ENCODE data around the gene IQSEC2.
A peak's percentile ranks its signal among the peaks of the same experiment; 100 is the strongest.

The IQSEC2 gene

DNA sequence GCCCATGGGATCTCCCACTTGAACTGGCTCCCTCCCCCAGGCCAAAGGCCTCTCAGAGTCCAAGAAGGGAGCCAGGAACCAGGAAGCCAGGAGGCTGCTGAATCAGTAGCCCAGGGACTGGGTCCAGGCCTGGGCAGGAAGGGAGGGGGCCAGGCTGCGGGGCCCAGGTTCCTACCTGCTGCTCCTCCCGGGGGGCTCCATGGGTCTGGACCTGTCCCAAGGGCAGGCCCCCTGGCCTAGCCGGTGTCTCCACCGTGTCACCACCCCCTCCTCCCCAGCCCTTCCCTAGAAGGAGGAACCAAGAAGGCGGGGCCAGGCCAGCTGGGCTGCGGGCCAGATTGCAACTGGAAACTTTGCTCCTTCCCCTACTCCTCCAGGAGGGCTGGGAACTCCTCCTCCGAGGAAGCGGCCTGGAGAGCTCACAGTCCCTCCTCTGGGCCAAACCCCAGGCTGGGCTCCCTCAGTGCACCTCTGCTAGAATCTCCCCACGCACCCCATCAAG is at the start of gene IQSEC2:
Gene IQSEC2 (minus strand): TSS at position 264 of the 502 bp plus-strand sequence.
- DNase-seq (ENCODE audit: low spot score) = peak; percentile 77

DNA sequence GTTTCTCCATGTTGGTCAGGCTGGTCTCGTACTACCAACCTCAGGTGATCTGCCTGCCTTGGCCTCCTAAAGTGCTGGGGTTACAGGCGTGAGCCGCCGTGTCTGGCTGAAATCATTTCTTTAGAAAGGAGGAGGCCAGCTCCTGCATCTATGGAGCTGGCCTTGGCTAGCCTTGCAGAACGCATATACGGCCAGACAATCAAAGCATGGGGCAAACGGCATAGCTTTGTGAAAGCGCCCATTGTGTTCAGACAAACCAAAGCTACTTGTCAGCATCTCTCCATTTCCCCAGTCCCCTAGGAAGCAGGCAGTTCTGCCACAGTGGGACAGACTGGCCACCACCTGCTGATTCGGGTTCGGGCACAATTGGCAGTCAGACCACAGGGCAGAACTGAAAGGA is 48.9 kb upstream of the IQSEC2 start:
- no peak for DNase-seq (ENCODE audit: low spot score)

DNA sequence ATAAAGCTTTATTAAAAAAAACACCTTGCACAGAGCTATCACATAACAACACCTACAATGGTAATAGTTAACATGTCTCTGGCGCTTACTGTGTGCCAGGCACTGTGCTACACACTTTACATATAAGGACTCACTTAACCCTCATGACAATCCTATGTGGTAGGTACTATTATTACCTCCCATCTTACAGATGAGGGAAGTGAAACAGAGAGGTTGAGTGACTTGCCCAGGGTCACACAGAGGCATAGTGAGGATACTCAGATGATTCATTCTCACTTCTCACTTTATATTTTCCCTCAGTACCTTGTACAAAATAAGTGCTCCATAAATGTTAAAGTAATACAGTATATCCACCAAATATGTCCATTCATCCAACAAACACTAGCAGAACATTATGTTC is 43.4 kb upstream of the IQSEC2 start:
- no peak for DNase-seq (ENCODE audit: low spot score)

DNA sequence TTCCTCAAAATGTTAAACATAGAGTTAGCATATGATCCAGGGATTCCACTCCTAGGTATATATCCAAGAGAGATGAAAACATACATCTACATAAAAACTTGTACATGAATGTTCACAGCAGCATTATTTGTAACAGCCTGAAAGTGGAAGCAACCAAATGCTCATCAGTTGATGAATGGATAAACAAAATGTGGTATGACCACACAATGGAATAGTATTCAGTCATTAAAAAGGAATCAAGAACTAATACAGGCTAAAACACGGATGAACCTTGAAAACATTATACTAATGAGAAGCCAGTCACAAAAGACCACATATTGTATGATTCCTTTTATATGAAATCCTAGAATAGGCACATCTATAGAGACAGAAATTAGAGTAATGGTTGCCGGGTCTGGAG is 42.7 kb upstream of the IQSEC2 start:
- DNase-seq (ENCODE audit: low spot score) = no peak

DNA sequence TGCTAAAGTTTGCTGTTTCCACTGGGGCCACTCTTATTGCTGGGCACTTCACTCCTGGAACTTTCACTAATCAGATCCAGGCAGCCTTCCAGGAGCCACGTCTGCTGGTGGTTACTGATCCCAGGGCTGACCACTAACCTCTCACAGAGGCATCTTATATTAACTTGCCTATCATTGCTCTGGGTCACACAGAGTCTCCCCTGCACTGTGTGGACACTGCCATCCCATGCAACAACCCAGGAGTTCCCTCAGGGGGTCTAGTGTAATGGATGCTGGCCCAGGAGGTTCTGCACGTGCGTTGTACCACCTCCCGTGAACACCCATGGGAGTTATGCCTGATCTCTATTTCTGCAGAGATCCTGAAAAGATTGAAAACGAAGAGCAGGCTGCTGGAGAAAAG is 41.8 kb upstream of the IQSEC2 start:
- no peak for DNase-seq (ENCODE audit: low spot score)

DNA sequence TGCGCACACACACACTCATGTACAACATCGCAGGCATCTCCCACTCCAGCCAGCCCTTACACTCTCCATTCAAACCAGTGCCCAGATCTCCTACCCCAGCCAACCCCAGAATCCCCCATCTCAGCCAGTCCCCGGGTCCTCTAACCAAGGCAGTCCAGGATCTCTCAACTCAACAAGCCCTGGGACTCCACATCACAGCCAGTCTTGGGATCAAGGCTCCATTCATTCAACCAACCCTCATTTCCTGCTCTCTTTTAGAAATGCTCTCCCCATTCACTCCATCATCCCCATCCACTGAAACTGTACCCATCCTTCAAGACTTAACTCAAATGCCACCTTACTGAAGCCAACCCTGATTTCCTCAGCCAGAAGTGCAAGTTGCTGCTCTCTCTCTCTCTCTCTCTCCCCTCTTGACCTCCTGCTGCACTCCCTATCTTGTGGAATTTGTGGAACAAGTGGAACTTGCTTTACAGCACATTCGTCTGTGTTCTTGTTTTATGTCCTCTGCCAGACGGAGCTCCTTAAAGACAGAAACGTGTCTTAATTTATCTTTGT is 40.6 kb upstream of the IQSEC2 start:
- DNase-seq (ENCODE audit: low spot score) = no peak

DNA sequence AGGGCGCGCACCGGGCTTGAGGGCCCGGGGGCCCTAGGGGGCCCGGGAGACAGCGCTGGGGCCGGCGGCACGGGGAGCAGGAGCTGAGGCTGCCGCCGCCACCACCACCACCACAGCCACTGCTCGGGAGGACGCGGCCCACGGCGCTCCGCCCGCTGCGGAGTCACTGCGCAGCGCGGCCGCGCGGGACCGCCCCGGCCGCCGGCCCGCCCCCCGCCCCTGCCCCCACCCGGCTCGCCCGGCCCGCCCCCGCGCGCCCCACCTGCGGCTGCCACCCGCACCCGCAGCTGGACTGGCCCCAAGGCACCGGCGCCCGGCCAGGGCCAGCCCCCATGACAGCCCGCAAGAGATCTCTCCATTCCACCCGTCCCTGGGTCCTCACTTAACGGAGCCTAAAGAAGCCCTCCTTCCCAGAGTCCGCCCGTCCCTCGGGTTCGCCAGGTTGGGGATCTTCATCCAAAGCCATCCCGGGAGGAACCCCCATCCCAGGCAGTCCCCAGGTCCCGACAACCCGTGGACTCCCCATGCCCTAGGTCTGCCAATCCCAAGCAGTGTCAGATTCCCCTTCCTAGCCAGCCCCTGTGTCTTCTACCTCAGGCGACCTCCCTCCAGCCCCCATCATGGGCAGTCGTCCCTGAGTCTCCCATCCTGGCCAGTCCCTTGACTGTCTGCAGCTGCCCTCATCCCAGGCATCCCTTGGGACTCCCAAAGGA is 40.0 kb upstream of the IQSEC2 start:
- DNase-seq (ENCODE audit: low spot score) = peak; percentile 61

DNA sequence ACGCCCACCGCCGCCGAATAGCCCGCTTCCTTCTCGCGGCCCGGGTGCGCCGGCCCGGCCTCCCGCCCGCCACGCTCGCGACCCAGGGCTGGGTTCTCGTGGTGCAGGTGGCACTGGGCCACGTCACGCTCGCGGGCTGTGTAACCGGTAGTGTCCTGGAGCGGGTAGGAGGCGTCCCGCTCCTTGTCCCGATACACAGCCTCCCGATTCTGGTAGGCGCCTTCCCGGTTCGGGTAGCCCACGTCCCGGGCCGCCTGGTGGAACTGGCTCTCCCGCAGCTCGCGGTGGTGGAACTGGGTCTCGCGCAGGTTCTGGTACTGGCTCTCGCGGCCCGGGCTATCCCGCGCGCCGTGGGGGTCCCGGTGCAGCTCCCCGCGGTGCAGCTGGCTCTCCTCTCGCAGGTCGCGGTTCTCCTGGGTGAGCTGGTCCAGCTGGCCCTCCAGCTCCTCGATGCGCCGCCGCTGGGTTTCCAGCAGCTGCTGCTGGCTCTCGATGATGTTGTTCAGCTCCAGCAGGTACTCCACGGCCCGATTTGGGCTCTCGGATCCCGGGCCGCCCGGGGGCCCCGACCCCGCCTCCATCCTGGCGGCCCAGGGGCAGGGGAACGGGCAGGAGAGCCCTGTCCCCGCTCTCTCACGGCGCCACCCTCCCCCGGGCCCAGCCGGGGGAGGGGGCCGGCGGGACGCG is 39.3 kb upstream of the IQSEC2 start:
- peak; percentile 18 for DNase-seq (ENCODE audit: low spot score)

DNA sequence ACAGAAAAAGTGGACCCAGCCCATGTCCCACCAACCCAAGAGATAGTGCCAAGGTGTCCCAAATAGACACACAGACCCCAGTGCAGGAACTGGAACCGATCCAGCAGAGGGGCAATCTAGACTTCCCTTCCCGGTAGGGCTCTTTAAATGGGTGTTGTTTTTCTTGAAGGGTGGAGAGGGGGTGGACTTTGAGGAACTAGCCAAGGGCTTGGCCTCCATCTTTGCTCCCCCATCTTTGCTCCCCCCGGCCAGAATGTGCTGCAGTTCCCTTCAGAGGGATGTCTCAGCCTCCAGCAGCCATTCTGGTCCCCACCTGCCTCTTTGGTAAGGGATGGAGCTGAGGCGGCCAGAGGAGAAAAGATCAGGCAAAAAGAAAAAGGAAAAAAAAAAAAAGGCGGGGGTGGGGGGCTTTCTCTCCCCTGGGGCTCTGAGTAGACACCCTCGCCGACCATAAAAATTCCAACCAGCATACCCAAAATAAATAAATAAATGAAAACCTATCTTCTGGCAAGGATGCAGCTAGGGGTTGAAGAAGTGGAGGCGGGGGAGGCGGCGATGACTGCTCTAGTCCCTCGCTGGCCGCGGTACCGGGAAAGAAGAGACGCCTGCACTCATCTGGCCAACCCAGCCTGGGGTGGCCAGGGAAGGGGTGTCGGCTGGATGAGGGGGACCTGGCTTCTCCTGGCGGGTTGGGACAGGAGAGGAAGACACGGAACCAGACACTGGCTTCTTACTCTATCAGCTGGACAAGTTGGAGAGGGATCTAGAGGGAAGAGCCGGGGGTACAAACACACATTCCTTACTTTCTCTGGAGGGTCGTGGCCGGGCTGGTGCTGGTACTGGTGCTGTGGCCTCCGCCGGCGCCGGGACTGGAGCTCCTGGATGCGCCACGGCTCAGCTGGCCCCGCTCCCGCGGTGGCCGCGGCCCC is 38.5 kb upstream of the IQSEC2 start:
- DNase-seq (ENCODE audit: low spot score) = peak; percentile 20

DNA sequence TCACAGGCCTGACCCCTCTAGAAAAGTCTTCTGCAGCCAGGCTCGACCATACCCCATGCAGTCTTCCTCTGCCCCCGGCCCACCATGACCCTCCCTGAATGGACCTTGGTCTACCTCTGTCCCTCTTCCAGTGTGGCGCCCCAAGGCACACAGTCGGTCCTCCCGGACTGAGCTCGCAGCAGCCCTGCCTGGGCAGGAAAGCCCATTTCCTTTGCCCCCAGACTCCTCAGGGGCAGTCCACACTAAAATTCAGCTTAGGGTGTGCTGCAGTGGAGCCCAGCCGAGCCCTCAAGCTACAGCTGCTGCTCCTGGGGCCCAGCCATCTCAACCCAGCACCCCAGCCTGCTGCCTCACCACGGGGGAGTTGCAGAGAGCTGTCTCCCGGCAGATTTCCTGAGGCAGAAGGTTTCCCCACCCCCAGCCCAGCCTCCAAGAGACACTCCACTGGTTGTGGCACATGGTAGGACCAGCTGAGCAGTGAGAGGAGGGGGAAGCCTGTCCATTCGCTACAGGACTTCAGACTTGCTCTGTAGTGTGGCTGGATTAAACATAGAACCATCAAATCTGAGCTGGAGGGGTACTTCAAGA is 37.5 kb upstream of the IQSEC2 start:
- no peak for DNase-seq (ENCODE audit: low spot score)

DNA sequence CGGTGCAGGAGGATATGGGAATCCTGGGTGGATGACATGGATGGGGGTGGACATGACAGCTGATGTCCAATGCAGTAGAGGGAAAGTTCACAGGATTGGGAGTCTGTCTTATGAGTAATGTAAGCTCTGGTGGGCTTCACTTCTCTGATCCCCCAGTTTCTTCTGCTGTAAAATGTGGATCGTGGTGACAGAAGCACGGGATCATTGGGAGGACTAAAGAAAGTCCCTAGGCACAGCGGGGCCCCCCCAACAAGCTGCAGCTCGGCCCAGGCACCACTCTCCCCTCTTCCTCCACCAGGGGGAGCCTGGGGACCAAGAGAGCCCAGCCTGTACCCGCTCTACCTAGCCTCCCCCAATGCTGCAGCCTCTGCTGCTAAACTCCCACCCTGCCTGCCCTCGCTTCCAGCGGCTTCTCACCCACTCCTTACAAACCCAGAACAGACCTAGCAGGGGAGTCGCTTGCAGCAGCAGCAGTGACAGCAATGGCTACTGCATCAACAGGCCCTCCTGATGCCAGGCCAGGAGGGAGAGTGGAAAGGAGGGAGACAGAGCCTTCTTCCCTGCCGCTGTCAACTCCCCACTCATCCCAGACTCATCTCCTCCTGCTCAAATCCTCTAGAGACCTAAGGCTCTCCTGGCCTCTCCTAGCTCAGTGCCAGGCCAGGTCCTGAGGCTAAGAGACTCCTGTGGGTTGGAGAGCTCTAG is 36.1 kb upstream of the IQSEC2 start:
- DNase-seq (ENCODE audit: low spot score) = peak; percentile 76

DNA sequence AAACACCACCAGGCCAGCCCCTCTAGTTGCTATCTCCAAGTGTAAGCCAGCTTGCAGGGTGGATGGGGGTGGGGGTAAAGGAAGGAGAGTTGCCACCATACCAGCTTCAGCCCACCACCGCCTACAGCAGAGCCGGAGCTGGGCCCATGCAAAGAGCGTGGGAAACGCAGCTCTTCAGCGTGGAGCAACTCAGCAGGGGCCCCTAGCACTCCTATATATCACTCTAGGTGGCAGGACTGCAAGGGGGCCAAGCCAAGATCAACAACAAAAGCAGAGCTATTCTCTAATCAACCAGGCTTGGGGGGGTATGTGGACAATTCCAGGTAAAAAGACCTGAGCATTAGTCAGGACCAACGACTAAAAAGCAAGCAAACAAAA is 35.5 kb upstream of the IQSEC2 start:
- no peak for DNase-seq (ENCODE audit: low spot score)

DNA sequence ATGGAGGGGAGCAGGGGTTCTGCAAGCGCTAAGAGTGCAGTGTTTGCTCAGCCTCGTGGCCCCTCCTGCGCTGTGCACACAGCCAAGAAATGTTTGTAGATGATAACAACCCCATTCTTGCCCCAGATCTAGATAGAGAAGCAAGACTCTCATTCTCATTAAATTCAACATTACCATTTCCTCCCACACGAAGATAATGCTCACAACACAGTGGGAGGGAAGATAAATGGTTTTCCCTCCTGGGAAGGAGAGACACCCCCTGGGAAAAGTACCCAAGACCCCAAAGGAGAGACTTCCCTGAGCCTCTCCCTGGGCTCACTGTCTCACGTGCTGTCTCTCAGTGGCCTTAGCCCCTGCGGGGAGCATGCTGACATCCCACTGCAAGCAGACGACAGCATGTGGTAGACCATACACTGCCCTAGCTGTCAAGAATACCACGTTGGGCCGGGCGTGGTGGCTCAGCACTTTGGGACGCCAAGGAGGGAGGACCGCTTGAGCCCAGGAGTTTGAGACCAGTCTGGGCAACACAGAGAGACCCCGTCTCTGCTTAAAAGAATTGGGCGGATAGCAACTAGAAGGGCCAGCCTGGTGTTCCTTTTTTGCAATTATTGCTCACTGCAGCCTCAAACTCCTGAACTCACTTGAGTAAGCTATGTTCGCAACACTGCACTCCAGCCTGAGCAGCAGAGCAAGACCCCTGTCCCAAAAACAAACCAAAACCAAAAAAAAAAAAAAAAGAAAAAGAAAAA is 34.9 kb upstream of the IQSEC2 start:
- DNase-seq (ENCODE audit: low spot score) = no peak

DNA sequence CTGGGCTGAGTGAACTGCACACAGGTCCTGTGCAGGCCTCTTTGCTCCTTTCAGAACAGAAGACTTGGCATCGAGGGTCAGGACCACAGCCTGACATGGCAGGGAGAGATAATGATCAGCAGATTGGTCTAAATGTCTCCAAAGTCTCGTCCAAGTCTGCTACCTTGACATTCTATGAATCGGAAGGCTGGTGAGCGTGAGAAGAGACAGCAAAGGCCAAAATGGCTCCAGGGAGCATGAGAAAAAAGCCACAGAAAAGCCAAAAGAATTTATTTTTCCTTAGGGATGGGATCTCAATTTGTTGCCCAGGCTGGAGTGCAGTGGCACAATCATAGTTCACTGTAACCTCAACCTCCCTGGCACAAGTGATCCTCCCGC is 32.3 kb upstream of the IQSEC2 start:
- no peak for DNase-seq (ENCODE audit: low spot score)

DNA sequence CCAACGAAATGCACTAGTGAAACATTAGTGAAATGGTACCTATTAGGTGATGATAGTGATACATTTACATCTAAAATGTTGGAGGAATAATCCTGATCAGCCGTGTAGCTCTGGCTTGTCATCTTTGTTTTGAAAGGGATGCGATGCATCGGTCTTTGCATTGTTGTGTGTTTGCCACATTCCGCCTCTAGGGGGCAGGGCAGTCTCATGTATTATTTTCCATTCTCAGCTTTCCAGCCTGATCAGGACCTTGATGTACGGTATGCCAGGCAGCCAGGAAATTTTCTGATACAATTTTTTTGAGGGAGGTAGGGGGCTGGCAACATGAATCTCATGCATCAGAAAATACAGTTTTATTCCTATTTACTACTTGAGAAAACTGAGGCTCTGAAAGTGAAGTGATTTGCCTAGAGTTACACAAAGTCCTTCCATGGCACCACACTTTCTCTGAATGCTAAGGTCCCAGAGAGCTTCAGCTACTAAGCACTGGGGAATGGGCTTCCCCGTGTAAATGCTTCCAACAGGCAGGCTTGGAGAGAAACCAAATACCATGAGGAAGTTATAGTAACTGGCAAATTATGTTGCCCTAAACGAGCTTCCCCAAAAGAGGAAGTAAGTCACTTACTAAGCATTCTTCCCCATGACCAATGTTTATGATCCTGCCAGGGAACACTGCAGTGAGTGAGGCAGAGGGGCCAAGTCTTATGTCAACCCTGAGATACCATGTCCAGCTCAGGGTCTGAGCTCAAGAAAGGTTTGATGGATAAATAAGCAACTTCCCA is 31.8 kb upstream of the IQSEC2 start:
- DNase-seq (ENCODE audit: low spot score) = peak; percentile 66

DNA sequence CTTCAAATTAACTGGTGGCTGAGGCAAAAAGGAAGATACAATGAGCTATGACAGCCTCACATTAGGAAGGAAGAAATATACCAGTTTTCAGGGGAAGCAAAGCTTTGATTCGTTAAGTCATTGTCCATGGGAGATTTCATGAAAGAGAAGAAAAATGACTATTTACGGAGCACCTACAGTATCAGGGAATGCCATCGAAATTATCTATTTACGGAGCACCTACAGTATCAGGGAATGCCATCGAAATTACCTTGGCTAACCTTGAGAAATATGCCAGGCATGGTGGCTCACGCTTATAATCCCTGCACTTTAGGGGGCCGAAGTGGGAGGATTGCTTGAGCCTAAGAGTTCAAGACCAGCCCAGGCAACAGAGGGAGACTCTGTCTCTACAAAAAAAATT is 28.5 kb upstream of the IQSEC2 start:
- no peak for DNase-seq (ENCODE audit: low spot score)

DNA sequence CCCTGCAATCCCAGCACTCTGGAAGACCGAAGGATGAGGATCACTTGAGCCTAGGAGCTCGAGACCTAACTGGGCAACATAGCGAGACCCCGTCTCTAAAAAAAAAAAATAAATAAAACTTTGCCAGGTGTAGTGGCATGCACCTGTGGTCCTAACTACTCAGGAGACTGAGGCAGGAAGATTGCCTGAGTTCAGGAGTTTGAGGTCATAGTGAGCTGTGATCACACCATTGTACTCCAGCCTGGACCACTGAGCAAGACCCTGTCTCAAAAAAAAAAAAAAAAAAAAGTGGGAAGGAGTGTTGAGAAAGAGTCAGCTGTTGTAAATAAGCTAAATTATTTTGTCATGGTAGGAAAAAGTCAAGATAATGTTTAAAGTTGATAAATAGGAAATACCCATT is 27.5 kb upstream of the IQSEC2 start:
- DNase-seq (ENCODE audit: low spot score) = no peak

DNA sequence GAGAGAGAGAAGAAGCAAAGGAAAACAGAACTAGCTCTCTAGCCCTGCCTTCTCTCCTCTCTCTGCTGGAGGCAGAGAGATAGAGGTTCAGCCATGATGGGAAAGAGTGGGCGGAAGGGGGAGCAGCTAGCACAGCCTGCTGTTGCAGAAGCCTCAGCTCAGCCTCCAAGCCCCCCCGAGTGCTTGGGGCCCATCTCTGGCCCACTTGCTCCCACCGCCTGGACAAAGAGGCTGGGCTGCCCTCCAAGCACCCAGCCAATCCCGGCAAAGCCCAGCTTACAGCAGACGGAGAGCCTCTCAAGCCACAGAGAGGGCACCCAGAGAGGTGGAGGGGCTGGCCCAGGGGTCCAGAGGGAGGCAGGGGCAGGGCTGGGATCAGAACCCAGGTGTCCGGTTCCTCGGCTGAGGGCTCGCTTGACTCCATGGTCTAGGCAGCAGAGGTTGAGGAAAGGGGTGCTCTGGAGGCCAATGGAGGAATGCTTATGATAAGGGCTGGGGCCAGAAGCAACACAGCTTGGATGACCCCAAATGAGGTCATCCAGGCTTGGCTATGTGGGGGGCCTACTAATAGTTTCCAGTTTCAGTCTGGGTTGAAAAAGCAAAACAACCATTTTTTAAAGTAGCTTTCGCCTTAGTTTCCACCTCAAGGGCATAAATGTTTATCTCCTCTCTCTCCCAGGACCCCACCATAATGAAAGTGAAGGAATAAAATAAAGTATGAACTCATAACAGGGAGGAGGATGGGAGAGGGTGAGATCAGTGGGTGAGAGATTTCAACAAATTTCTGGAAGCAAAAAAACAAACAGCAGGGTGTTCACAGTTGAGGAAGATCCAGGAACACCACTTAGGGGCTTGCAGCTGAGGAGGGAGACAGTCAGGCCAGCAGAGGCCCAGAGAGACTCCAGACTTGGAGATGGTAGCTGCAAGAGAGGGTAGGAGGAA is 24.9 kb upstream of the IQSEC2 start:
- no peak for DNase-seq (ENCODE audit: low spot score)
